Fibroblast of lung (primary cell): ENCODE measurements around the gene KCND3. TPM values are rescaled to one million over a fixed set of nuclear protein-coding genes. Genes with fewer than 3 reads are reported as not detected.

ENCODE experiments used
- DNase-seq, 2 donors: peaks; one replicate each; pipeline versions ENCODE4 v3.0.0 to v3.0.0-alpha.2; 2010; ENCODE audit warnings: low read depth in 2 of 2
- H2AFZ ChIP-seq: 2 replicates; pipeline ENCODE4 v1.5.1; 2012; ENCODE audit warnings: low read length, control low read depth, inconsistent platforms
- H3K27ac ChIP-seq: 2 replicates; pipeline ENCODE4 v1.5.1; 2011; ENCODE audit warnings: low read length, control low read depth; ENCODE audit not compliant: insufficient read depth
- H3K27me3 ChIP-seq: 2 replicates; pipeline ENCODE4 v1.5.1; 2011; ENCODE audit warnings: mild to moderate bottlenecking, low read length; ENCODE audit not compliant: control insufficient read depth, insufficient read depth
- H3K36me3 ChIP-seq: 2 replicates; pipeline ENCODE4 v1.5.1; 2011; ENCODE audit warnings: low read length; ENCODE audit not compliant: control insufficient read depth, insufficient read depth
- H3K4me1 ChIP-seq: 2 replicates; pipeline ENCODE4 v1.5.1; 2011; ENCODE audit warnings: low read length; ENCODE audit not compliant: control insufficient read depth, insufficient read depth; ENCODE audit errors: extremely low read depth
- H3K4me2 ChIP-seq: 2 replicates; pipeline ENCODE4 v1.5.1; 2011; ENCODE audit warnings: low read length, control low read depth; ENCODE audit not compliant: insufficient read depth; ENCODE audit errors: extremely low read depth
- H3K4me3 ChIP-seq, 4 experiments: fragments of 200-600 bp in 1 of 4; sonication (generic) in 1 of 4; replicated peaks in 1 of 4; 2 replicates each; pipeline ENCODE4 v1.5.1; 2011 to 2016; ENCODE audit warnings: low read length in 4 of 4, low read depth in 3 of 4, mild to moderate bottlenecking in 3 of 4, control low read depth in 2 of 4, inconsistent platforms in 1 of 4, mixed read lengths in 1 of 4; ENCODE audit not compliant: insufficient read depth in 1 of 4; ENCODE audit errors: control extremely low read depth in 1 of 4
- H3K79me2 ChIP-seq: 2 replicates; pipeline ENCODE4 v1.5.1; 2012; ENCODE audit warnings: mild to moderate bottlenecking, low read length, inconsistent platforms; ENCODE audit not compliant: control insufficient read depth, insufficient read depth
- H3K9ac ChIP-seq: 2 replicates; pipeline ENCODE4 v1.5.1; 2011; ENCODE audit warnings: mild to moderate bottlenecking, low read length, control low read depth; ENCODE audit not compliant: insufficient read depth
- H3K9me3 ChIP-seq: 2 replicates; pipeline ENCODE4 v1.5.1; 2012; ENCODE audit warnings: low read depth, low read length; ENCODE audit not compliant: control insufficient read depth, insufficient read depth
- H4K20me1 ChIP-seq: 2 replicates; pipeline ENCODE4 v1.5.1; 2011; ENCODE audit warnings: low read length; ENCODE audit not compliant: control insufficient read depth, insufficient read depth; ENCODE audit errors: extremely low read depth
- CTCF ChIP-seq, 2 donors: IDR thresholded peaks in 1 of 2; conservative IDR thresholded peaks in 1 of 2; 1 replicate in 1 of 2; 2 replicates in 1 of 2; pipeline ENCODE4 v1.5.1; 2011 to 2012; ENCODE audit warnings: low read length in 2 of 2, control low read depth in 1 of 2, inconsistent platforms in 1 of 2, low read depth in 1 of 2, mild to moderate bottlenecking in 1 of 2
- EZH2 ChIP-seq: IDR thresholded peaks from 2 replicates; pipeline ENCODE4 v1.5.1; 2012; ENCODE audit warnings: low read length, control low read depth, mild to moderate bottlenecking; ENCODE audit errors: missing control alignments
- polyA plus RNA-seq, 2 donors: library from polyadenylated mRNA; depleted of rRNA in 1 of 2; stranded (reverse) in 1 of 2; unstranded in 1 of 2; fragments of >200 nt; gene quantifications; 2 replicates each; pipeline ENCODE4 v1.2.1, GENCODE V29; 2011 to 2012; ENCODE audit warnings: missing spikeins in 1 of 2
- total RNA-seq: library from RNA; depleted of rRNA; stranded (reverse); fragments of >200 nt; gene quantifications from 2 replicates; pipeline ENCODE4 v1.2.1, GENCODE V29; 2014

Gene KCND3
- total and polyA plus RNA-seq, 2 donors (not counting 1 experiment from before 2014, with no cell fraction given): 0.66 to 9.3 TPM

GRCh38 chr1:111956155-111956771 lies 33.2 kb downstream of the KCND3 start:
- no peaks in the 10 kb centered on the region for H3K27me3 ChIP-seq
- H3K27ac ChIP-seq: no peak overlapping the region
- DNase-seq: no peak
- no peaks in the 10 kb centered on the region for H3K4me1 ChIP-seq
- H3K9ac ChIP-seq: no peak overlapping the region
- H3K4me3 ChIP-seq: no peak overlapping the region
- TF ChIP-seq CTCF (conservative IDR thresholded peaks at IDR 0.05 in 1 of 2, IDR thresholded peaks at IDR 0.05 in 1 of 2; ENCODE audit: low read depth in 1 of 2, low read length in 2 of 2) (no peak), EZH2 (no peak)
- no peaks in the 10 kb centered on the region for H3K9me3 ChIP-seq
- no peak overlapping the region for H2AFZ ChIP-seq
- no peaks in the 10 kb centered on the region for H3K79me2 ChIP-seq
- H3K36me3 ChIP-seq: no peaks in the 10 kb centered on the region
- no peak overlapping the region for H3K4me2 ChIP-seq
- H4K20me1 ChIP-seq: no peaks in the 10 kb centered on the region

DNA sequence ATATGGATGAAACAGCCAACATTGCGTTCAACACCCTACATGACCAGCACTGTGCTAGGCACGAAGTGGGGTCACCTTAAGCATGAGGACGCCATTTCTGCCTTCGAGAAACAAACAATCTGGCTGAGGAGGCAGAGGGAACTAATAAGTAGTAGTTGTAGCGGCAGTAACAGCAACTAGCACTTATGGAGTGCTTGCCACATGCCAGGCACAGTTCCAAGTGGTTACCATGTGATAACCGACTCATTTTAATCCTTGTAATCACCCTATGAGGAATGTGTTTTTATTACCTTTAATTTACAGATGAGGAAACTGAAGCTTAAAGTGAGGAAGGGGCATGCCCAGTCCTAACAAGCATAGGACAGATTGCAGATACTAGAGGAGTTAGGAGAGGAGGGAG lies 33.7 kb downstream of the KCND3 start:
- H3K4me1 ChIP-seq: no peaks in the 10 kb centered on the region
- peak in 1 of 2 donors; percentile 10 for DNase-seq
- H4K20me1 ChIP-seq: no peaks in the 10 kb centered on the region
- TF ChIP-seq EZH2 (no peak), CTCF (conservative IDR thresholded peaks at IDR 0.05 in 1 of 2, IDR thresholded peaks at IDR 0.05 in 1 of 2; ENCODE audit: low read depth in 1 of 2, low read length in 2 of 2) (no peak)
- no peak overlapping the region for H3K4me2 ChIP-seq
- H3K27me3 ChIP-seq: no peaks in the 10 kb centered on the region
- H3K4me3 ChIP-seq: no peak overlapping the region
- no peaks in the 10 kb centered on the region for H3K36me3 ChIP-seq
- H3K79me2 ChIP-seq: no peaks in the 10 kb centered on the region
- H3K9ac ChIP-seq: no peak overlapping the region
- H2AFZ ChIP-seq: no peak overlapping the region
- H3K27ac ChIP-seq: no peak overlapping the region
- H3K9me3 ChIP-seq: no peaks in the 10 kb centered on the region

DNA sequence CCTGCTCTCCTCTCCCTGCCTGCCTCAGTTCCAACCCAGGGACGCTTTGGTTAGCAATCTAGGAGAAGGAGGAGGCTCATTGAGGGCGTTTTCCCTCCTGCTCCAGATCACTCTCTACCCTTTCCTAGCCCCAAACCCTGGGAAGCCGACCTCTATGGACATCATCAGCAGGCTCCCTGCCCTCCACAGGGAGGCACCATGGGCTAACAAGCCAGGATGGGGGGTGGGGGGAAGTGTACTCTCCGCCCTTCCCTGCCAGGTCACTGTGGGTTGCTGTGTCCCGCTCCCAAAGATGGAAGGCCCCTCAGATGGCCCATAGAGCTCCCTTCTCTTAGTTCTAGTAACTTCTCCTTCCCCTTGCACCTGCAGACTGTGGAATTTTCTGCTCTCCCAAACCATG lies 35.7 kb downstream of the KCND3 start:
- H3K36me3 ChIP-seq: no peaks in the 10 kb centered on the region
- H4K20me1 ChIP-seq: no peaks in the 10 kb centered on the region
- DNase-seq: no peak
- no peaks in the 10 kb centered on the region for H3K9me3 ChIP-seq
- no peak for TF ChIP-seq EZH2
- TF ChIP-seq CTCF (conservative IDR thresholded peaks at IDR 0.05 in 1 of 2, IDR thresholded peaks at IDR 0.05 in 1 of 2; ENCODE audit: low read depth in 1 of 2, low read length in 2 of 2): no peak
- no peak overlapping the region for H2AFZ ChIP-seq
- H3K9ac ChIP-seq: no peak overlapping the region
- no peak overlapping the region for H3K4me3 ChIP-seq
- H3K27ac ChIP-seq: no peak overlapping the region
- H3K27me3 ChIP-seq: no peaks in the 10 kb centered on the region
- no peaks in the 10 kb centered on the region for H3K4me1 ChIP-seq
- no peaks in the 10 kb centered on the region for H3K79me2 ChIP-seq
- no peak overlapping the region for H3K4me2 ChIP-seq
